Endometrium (tissue), 2 donors: ENCODE measurements around the gene PHACTR1.
"Not testable (repeated sequence)": the region's sequence is repeated elsewhere in the genome, so short reads cannot be mapped to it uniquely, and the experiment has no call there.

Source experiments
- FAIRE-seq: peaks from 2 replicates; lab custom pipeline; 2012; peaks lifted over from hg19 to GRCh38; lab: Jason Lieb, UNC
- donor health status: control.
- donor health status: control.

Gene PHACTR1

DNA sequence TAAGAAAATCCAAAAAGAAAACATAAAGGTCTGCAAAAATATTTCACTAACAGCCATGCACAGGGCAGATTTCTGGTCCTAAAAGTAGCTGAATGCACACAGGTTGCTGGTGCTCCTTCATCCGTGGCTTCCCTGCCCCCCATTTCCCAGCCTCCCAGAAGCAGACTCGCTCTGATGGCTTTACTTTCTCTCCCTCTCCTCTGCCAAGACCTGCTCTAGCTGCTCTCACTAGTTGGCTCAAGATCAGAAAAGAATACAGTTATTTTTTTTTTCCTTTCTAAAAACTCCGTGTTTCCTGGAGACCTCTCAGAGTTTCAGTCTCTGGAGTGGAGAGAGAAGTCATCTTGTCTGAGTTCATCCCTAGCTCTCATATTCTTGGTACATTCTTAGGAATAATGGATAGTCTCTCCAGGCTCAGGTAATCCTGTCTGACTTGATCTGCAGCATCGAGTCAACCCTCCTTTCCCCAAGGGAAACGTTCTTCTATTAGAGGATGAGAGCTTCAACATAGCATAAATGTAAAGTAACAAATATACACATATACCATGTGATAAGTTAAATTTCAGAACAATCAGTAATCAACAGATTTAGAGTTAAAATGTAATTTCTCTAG lies 397.5 kb downstream of the PHACTR1 start:
- no peak for FAIRE-seq

DNA sequence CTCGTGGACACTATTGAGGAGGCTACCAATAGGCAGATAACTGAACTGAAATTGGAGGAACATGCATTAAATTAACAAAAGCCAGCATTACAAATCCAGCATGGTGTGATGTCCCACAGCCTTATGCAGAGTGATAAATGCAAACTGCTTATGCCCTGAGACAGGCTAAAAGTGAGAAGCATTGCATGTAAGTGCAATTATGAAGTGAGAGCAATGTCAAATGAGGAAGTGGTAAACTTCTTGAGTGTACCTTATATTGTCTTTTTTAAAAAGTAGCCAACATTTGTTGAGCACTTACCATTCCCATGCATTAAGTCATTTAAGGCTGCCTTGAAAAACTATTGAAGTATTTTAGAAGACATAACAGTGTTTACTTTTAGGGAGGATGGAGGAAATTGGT lies 399.6 kb downstream of the PHACTR1 start:
- FAIRE-seq: no peak

GRCh38 chr6:13117570-13117969 lies 401.0 kb downstream of the PHACTR1 start:
- FAIRE-seq: no peak

DNA sequence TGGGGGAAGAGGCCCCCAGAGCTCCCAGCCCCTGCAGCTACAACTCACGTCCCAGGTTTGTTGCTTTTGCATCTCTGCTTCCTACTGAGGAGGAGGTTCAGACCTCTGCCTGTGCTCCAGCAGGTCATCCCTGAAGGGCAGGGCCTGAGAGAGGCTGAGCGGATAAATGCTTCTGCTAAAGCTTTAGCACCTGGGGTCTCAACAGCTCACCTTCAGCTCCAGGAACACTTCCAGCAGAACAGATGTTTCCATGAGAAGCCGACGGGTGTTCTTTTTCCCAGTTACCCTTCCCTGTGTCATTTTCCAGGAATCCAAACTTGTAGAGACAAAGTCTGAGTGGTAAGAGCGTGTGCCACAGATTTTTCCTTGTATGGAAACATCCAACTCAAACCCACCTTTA lies 403.0 kb downstream of the PHACTR1 start:
- no peak for FAIRE-seq

- FAIRE-seq: no peak
These were observed 404.2 kb downstream of the PHACTR1 start for GRCh38 chr6:13120483-13121482.

- no peak for FAIRE-seq
These were observed 407.6 kb downstream of the PHACTR1 start for GRCh38 chr6:13124131-13124530.

DNA sequence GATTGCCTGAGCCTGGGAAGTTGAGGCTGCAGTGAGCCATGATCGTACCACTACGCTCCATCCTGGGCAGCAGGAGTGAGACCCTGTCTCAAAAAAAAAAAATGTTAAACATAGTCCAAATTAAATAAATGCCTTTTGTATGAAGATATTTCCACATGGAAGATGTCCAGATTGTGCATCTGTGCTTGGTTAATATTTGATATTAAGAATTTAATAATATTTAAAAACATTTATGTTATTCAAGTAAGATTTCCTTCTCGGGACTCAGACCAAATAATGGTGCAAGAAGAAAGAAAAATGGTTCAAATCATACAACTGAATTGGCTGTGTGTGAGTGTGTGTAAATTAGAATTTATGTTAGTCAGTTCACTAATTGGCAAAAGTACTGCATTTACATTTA lies 409.3 kb downstream of the PHACTR1 start:
- no peak for FAIRE-seq

DNA sequence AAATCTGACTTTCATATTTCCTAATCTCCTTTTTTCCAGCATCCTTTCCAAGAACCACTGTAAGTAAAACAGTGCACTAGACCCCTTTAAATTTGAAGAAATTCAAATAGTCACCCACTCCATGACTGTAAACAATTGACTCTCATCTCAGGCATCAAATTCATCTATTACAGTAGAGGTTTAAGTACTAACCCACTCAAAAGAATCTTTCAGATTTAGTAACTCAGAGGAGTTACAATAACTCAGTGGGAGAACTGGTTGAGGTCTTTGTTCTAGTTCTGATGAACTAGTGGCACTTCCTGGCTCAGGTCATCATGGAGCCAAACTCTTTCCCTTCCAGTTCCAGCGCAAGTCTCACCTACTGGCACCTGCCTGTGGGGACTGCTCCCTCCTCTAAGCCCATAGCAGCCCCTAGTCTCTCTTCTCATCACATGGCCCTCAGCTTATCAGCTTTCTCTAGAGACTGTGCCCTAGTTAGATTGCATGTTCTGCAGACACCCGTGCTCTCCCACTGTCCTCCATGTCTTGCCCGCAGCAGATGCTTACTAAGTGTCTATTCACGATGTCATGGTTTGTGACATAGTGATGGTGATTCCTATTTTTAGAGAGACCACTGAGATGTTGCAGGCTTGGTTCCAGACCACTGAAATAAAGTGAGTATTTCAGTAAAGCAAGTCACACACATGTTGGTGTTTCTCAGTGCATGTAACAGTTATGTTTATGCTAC lies 415.5 kb downstream of the PHACTR1 start:
- FAIRE-seq: no peak

DNA sequence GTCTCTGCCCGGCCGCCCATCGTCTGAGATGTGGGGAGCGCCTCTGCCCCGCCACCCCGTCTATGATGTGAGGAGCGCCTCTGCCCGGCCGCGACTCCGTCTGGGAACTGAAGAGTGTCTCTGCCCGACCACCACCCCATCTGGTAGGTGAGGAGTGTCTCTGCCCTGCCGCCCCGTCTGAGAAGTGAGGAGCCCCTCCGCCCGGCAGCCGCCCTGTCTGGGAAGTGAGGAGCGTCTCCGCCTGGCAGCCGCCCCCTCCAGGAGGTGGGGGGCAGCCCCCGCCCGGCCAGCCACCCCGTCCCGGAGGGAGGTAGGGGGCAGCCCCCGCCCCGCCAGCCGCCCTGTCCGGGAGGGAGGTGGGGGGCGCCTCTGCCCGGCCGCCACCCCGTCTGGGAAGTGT lies 417.3 kb downstream of the PHACTR1 start:
- not testable (repeated sequence) for FAIRE-seq

DNA sequence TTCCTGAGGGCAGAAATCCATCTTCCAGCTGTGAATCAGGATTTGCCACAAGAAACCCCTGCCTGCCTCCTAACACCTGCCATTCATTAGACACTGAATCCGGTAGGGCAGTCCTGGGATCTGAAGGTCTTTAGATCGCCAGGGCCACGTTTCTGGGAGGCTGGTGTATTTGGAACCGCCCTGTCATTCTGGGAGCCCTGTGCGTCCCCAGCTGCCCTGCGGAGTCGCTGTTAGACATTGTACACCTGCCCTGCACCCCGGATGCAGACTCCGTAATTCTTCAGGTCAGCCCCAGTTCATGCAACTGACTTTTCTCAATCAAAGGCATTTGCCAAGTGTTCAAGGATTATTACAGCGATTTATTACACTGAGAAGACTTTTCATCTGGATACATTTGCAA lies 418.6 kb downstream of the PHACTR1 start:
- FAIRE-seq: no peak

GRCh38 chr6:13139119-13139518 lies 422.6 kb downstream of the PHACTR1 start:
- no peak for FAIRE-seq

GRCh38 chr6:13140980-13141379 lies 424.4 kb downstream of the PHACTR1 start:
- no peak for FAIRE-seq

- FAIRE-seq: no peak
These were observed 424.8 kb downstream of the PHACTR1 start for GRCh38 chr6:13141387-13141786.

DNA sequence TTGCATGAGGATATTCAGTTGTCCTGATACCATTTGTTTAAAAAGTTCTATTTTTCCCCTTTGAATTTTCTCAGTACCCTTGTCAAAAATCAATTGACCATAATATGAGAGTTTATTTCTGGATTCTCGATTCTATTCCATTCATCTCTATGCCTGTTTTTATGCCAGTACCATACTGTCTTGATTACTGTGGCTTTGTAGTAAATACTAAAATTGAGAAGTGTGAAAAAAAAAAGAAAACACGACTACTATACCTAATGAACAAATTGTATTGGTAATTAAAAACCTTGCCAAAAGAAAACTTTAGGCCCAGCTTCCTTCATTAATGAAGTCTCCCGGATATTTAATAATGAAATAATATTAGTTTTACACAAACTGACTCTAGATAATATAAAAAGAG lies 426.0 kb downstream of the PHACTR1 start:
- FAIRE-seq: no peak

GRCh38 chr6:13146442-13146841 lies 429.9 kb downstream of the PHACTR1 start:
- FAIRE-seq: no peak

DNA sequence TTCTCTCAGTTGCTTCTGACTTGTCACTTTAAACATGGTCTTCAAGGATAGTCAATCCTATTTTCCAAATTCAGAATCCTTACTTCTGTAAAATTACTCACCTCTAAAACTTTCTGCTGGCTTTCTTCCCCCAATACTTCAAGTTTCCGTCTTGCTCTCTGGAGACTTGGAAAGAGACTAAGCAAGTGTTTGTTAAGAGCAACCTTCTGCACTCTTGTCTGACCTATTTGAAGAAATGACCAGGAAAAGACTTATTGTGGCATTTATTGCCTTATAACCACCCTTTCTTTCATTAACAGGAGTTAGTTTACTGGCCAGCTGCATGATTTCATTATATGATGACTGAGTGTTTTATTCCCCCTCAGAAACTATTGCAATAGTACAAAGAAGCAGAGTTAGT lies 430.8 kb downstream of the PHACTR1 start:
- no peak for FAIRE-seq

GRCh38 chr6:13147782-13148181 lies 431.2 kb downstream of the PHACTR1 start:
- FAIRE-seq: no peak

- FAIRE-seq: no peak
These were observed 436.2 kb downstream of the PHACTR1 start for GRCh38 chr6:13152764-13153163.

DNA sequence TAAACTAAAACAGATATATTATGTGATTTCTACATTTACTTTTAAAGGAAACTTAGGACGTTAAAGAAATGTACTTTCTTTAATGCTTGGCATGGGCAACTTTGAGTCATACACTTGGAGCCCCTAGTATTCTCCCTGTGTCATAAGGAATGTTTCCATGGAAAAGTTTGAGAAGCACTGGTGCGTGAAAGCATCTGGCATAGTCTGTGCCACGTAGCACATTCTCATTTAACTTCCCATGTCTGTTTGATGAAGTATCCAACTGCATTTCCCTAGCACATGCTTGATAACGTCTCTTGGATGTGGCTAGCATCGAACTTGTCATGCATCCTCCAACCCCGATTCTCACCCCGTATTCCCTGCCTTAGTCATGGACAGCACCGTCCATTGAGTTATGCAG lies 439.8 kb downstream of the PHACTR1 start:
- no peak for FAIRE-seq

DNA sequence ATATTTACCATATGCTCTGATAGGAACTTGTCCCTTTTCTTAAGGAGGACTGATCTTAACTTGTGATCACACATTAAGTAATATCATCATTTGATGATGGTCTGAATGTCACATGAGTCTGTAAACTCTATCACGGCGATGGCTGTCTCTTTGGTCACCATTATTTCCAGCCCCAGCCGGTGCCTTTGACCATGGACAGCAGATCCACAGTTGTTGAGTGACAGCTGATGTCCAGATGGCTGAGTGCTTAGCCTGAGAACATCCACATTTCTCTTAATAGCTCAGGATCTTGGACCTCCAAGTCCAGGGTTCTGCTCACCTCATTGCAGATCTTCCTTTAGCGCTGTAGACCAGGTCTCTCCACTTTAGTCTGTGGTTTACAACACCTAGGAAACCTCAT lies 440.7 kb downstream of the PHACTR1 start:
- FAIRE-seq: no peak

DNA sequence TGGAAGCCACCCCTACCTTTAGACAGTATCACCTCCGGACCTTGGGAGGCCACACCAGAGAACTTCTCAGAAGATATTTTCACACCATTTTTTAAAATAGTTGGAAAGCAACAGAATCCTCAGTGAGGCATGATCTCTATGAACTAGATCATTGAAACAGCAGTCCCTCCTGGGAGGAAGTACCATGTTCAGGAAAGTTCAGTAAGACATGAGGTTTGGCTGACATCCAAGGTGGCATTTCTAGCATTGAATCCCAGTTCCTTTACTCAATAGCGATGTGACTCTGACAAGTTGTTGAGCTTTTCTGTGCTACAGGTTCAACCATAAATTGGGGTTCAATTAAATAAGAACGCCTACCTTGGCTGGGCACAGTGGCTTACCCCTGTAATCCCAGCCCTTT lies 442.7 kb downstream of the PHACTR1 start:
- no peak for FAIRE-seq

- not testable (repeated sequence) for FAIRE-seq
These were observed 443.3 kb downstream of the PHACTR1 start for GRCh38 chr6:13159822-13160221.
